Breast epithelium (tissue), 3 donors: Measurements from ENCODE around the gene MRPL19.

Experiments
- CTCF ChIP-seq, 3 donors: fragments of 450-650 bp; IDR thresholded peaks; one replicate each; pipeline ENCODE4 v1.5.1; 2016 to 2017; ENCODE audit warnings: antibody characterized with exemption in 3 of 3, mild to moderate bottlenecking in 3 of 3, moderate library complexity in 3 of 3
- POLR2A ChIP-seq: fragments of 450-650 bp; IDR thresholded peaks from one replicate; pipeline ENCODE4 v1.6.1; 2016; ENCODE audit warnings: antibody characterized with exemption, mild to moderate bottlenecking, moderate library complexity
- POLR2AphosphoS5 ChIP-seq, 3 donors: sonication (generic); formaldehyde crosslinking; IDR thresholded peaks; one replicate each; pipeline ENCODE4 v1.6.1; 2017; ENCODE audit warnings: antibody characterized with exemption in 3 of 3

GRCh38 chr2:75729861-75730260 lies 83.3 kb downstream of the MRPL19 start:
- no peak for TF ChIP-seq POLR2A
- TF ChIP-seq POLR2AphosphoS5 (IDR thresholded peaks at IDR 0.05): no peak
- TF ChIP-seq CTCF (IDR thresholded peaks at IDR 0.05): no peak
